Liver (tissue), 9 donors: ENCODE measurements around the gene MRGPRX4. TPM values are rescaled to one million over a fixed set of nuclear protein-coding genes. Genes with fewer than 3 reads are reported as not detected.
"Not testable (repeated sequence)": the region's sequence is repeated elsewhere in the genome, so short reads cannot be mapped to it uniquely, and the experiment has no call there.

Experiments
- DNase-seq: peaks from one replicate; pipeline ENCODE4 v3.0.0-alpha.2; 2017; ENCODE audit warnings: low spot score
- H3K27ac ChIP-seq, 2 donors: one replicate each; pipeline ENCODE4 v1.7.0; 2013; ENCODE audit warnings: inconsistent platforms in 2 of 2, low read length in 2 of 2, control low read depth in 1 of 2, low read depth in 1 of 2, mild to moderate bottlenecking in 1 of 2
- H3K27me3 ChIP-seq, 4 donors: one replicate each; pipeline versions ENCODE4 v1.6.1 to v1.7.0; 2013; ENCODE audit warnings: low read length in 3 of 4, inconsistent platforms in 1 of 4, mild to moderate bottlenecking in 1 of 4, moderate library complexity in 1 of 4; ENCODE audit not compliant: control insufficient read depth in 4 of 4, insufficient read depth in 4 of 4
- H3K36me3 ChIP-seq, 4 donors: one replicate each; pipeline versions ENCODE4 v1.6.1 to v1.7.0; 2013; ENCODE audit warnings: low read length in 3 of 4, mild to moderate bottlenecking in 3 of 4, low read depth in 1 of 4, moderate library complexity in 1 of 4; ENCODE audit not compliant: control insufficient read depth in 4 of 4, insufficient read depth in 3 of 4
- H3K4me1 ChIP-seq, 4 donors: one replicate each; pipeline versions ENCODE4 v1.6.1 to v1.7.0; 2013; ENCODE audit warnings: low read length in 3 of 4, mild to moderate bottlenecking in 3 of 4, moderate library complexity in 1 of 4; ENCODE audit not compliant: control insufficient read depth in 4 of 4, insufficient read depth in 4 of 4
- H3K4me3 ChIP-seq, 3 donors: one replicate each; pipeline versions ENCODE4 v1.6.1 to v1.7.0; 2013; ENCODE audit warnings: low read length in 3 of 3, control low read depth in 1 of 3, low read depth in 1 of 3, mild to moderate bottlenecking in 1 of 3
- H3K9ac ChIP-seq, 2 donors: one replicate each; pipeline ENCODE4 v1.7.0; 2013; ENCODE audit warnings: low read length in 2 of 2, mild to moderate bottlenecking in 2 of 2, moderate library complexity in 2 of 2, control low read depth in 1 of 2, low read depth in 1 of 2
- H3K9me3 ChIP-seq, 4 donors: one replicate each; pipeline versions ENCODE4 v1.6.1 to v1.7.0; 2013; ENCODE audit warnings: low read length in 3 of 4; ENCODE audit not compliant: control insufficient read depth in 4 of 4
- EGR1 ChIP-seq, 2 donors: IDR thresholded peaks; 2 replicates each; pipeline ENCODE4 v1.6.1; 2016 to 2018; ENCODE audit warnings: antibody characterized with exemption in 2 of 2, low read depth in 2 of 2
- GABPA ChIP-seq, 2 donors: IDR thresholded peaks in 1 of 2; conservative IDR thresholded peaks in 1 of 2; 2 replicates each; pipeline ENCODE4 v1.6.1; 2016; ENCODE audit warnings: antibody characterized with exemption in 2 of 2, mild to moderate bottlenecking in 1 of 2, moderate library complexity in 1 of 2
- HNF4A ChIP-seq, 2 donors: conservative IDR thresholded peaks; 2 replicates each; pipeline ENCODE4 v1.6.1; 2016; ENCODE audit warnings: antibody characterized with exemption in 2 of 2, mild to moderate bottlenecking in 2 of 2
- SP1 ChIP-seq: IDR thresholded peaks from 2 replicates; pipeline ENCODE4 v1.6.1; 2018; ENCODE audit warnings: antibody characterized with exemption, mild to moderate bottlenecking
- TAF1 ChIP-seq: conservative IDR thresholded peaks from 2 replicates; pipeline ENCODE4 v1.6.1; 2016; ENCODE audit warnings: antibody characterized with exemption, mild to moderate bottlenecking
- WGBS: extraction: QIAGEN DNeasy Blood & Tissue Kit; methylation state at CpG from one replicate; pipeline ENCODE4 v1.1.7; 2013; 5-methylcytosine and 5-hydroxymethylcytosine counted together
- polyA plus RNA-seq, 2 donors: library from polyadenylated mRNA; stranded (reverse) in 1 of 2; unstranded in 1 of 2; fragments of 200-250 nt in 1 of 2; fragments of >200 nt in 1 of 2; fragmentation: Nextera tagmentation in 1 of 2; extraction: Ambion mirVana in 1 of 2; gene quantifications; one replicate each; pipeline versions ENCODE4 v1.2.1 to v1.2.3, GENCODE V29; 2013 to 2015
- total RNA-seq, 2 donors: library from RNA; depleted of rRNA; stranded (reverse); fragments of >200 nt; gene quantifications; one replicate each; pipeline ENCODE4 v1.2.3, GENCODE V29; 2014
- TF ChIP-seq, protein P1 (sequence below): IDR thresholded peaks from 2 replicates; pipeline ENCODE4 v1.6.1; 2016; ENCODE audit warnings: antibody characterized with exemption
- TF ChIP-seq, protein P2 (sequence below): fragments of 150-350 bp; IDR thresholded peaks from 2 replicates; pipeline ENCODE4 v1.5.1; 2017; ENCODE audit warnings: improper control_type of control experiment, low read depth, low read length; ENCODE audit not compliant: missing input control
- TF ChIP-seq, protein P3 (sequence below): IDR thresholded peaks from 2 replicates; pipeline ENCODE4 v1.6.1; 2016; ENCODE audit warnings: antibody characterized with exemption, mild to moderate bottlenecking
- donor health status: healthy.
- donor health status: healthy.
- donor health status: healthy.
- donor health status: healthy.
- donor health status: healthy.

MRGPRX4 gene
- total and polyA plus RNA-seq, 4 donors: not detected

DNA sequence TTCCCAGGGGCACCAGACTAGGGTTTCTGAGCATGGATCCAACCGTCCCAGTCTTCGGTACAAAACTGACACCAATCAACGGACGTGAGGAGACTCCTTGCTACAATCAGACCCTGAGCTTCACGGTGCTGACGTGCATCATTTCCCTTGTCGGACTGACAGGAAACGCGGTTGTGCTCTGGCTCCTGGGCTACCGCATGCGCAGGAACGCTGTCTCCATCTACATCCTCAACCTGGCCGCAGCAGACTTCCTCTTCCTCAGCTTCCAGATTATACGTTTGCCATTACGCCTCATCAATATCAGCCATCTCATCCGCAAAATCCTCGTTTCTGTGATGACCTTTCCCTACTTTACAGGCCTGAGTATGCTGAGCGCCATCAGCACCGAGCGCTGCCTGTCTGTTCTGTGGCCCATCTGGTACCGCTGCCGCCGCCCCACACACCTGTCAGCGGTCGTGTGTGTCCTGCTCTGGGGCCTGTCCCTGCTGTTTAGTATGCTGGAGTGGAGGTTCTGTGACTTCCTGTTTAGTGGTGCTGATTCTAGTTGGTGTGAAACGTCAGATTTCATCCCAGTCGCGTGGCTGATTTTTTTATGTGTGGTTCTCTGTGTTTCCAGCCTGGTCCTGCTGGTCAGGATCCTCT lies 709 bp downstream of the MRGPRX4 start (continued):
- TF ChIP-seq, protein P1, sequence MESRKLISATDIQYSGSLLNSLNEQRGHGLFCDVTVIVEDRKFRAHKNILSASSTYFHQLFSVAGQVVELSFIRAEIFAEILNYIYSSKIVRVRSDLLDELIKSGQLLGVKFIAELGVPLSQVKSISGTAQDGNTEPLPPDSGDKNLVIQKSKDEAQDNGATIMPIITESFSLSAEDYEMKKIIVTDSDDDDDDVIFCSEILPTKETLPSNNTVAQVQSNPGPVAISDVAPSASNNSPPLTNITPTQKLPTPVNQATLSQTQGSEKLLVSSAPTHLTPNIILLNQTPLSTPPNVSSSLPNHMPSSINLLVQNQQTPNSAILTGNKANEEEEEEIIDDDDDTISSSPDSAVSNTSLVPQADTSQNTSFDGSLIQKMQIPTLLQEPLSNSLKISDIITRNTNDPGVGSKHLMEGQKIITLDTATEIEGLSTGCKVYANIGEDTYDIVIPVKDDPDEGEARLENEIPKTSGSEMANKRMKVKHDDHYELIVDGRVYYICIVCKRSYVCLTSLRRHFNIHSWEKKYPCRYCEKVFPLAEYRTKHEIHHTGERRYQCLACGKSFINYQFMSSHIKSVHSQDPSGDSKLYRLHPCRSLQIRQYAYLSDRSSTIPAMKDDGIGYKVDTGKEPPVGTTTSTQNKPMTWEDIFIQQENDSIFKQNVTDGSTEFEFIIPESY: no peak
- no peak for TF ChIP-seq SP1
- TF ChIP-seq GABPA (IDR thresholded peaks at IDR 0.05 in 1 of 2, conservative IDR thresholded peaks at IDR 0.05 in 1 of 2): no peak
- no peak for TF ChIP-seq HNF4A (conservative IDR thresholded peaks at IDR 0.05)

DNA sequence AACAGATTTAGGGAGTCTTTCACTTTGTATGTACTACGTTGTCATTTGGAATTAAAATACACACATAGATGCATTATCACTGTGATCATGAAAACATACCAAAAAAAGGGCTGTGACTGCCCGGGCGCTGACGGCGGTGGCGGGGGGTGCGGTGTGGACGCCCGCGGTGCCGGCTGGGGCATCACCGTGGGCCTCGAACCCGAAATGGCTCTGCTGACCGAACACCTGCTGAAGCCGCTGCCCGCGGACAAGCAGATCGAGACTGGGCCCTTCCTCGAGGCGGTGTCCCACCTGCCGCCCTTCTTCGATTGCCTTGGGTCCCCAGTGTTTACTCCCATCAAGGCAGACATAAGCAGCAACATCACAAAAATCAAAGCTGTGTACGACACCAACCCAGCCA lies 16.2 kb downstream of the MRGPRX4 start:
- 95% methylated on average over 24 of the region's 24 CpGs for WGBS
- no peak for DNase-seq
- Histone ChIP-seq H3K9me3 (no peaks in the 10 kb centered on the region), H3K36me3 (no peaks in the 10 kb centered on the region), H3K27me3 (peaks cover 0 to 2% (median 0%) of the 10 kb centered on the region in 4 donors), H3K4me1 (no peaks in the 10 kb centered on the region), H3K9ac (no peak overlapping the region), H3K27ac (no peak overlapping the region), H3K4me3 (no peak overlapping the region)
- no peak for TF ChIP-seq EGR1 (IDR thresholded peaks at IDR 0.05; ENCODE audit: low read depth in 2 of 2)
- TF ChIP-seq, protein P2, sequence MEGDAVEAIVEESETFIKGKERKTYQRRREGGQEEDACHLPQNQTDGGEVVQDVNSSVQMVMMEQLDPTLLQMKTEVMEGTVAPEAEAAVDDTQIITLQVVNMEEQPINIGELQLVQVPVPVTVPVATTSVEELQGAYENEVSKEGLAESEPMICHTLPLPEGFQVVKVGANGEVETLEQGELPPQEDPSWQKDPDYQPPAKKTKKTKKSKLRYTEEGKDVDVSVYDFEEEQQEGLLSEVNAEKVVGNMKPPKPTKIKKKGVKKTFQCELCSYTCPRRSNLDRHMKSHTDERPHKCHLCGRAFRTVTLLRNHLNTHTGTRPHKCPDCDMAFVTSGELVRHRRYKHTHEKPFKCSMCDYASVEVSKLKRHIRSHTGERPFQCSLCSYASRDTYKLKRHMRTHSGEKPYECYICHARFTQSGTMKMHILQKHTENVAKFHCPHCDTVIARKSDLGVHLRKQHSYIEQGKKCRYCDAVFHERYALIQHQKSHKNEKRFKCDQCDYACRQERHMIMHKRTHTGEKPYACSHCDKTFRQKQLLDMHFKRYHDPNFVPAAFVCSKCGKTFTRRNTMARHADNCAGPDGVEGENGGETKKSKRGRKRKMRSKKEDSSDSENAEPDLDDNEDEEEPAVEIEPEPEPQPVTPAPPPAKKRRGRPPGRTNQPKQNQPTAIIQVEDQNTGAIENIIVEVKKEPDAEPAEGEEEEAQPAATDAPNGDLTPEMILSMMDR: no peak
- no peak for TF ChIP-seq TAF1
- no peak for TF ChIP-seq SP1
- TF ChIP-seq, protein P3, sequence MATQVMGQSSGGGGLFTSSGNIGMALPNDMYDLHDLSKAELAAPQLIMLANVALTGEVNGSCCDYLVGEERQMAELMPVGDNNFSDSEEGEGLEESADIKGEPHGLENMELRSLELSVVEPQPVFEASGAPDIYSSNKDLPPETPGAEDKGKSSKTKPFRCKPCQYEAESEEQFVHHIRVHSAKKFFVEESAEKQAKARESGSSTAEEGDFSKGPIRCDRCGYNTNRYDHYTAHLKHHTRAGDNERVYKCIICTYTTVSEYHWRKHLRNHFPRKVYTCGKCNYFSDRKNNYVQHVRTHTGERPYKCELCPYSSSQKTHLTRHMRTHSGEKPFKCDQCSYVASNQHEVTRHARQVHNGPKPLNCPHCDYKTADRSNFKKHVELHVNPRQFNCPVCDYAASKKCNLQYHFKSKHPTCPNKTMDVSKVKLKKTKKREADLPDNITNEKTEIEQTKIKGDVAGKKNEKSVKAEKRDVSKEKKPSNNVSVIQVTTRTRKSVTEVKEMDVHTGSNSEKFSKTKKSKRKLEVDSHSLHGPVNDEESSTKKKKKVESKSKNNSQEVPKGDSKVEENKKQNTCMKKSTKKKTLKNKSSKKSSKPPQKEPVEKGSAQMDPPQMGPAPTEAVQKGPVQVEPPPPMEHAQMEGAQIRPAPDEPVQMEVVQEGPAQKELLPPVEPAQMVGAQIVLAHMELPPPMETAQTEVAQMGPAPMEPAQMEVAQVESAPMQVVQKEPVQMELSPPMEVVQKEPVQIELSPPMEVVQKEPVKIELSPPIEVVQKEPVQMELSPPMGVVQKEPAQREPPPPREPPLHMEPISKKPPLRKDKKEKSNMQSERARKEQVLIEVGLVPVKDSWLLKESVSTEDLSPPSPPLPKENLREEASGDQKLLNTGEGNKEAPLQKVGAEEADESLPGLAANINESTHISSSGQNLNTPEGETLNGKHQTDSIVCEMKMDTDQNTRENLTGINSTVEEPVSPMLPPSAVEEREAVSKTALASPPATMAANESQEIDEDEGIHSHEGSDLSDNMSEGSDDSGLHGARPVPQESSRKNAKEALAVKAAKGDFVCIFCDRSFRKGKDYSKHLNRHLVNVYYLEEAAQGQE: no peak

DNA sequence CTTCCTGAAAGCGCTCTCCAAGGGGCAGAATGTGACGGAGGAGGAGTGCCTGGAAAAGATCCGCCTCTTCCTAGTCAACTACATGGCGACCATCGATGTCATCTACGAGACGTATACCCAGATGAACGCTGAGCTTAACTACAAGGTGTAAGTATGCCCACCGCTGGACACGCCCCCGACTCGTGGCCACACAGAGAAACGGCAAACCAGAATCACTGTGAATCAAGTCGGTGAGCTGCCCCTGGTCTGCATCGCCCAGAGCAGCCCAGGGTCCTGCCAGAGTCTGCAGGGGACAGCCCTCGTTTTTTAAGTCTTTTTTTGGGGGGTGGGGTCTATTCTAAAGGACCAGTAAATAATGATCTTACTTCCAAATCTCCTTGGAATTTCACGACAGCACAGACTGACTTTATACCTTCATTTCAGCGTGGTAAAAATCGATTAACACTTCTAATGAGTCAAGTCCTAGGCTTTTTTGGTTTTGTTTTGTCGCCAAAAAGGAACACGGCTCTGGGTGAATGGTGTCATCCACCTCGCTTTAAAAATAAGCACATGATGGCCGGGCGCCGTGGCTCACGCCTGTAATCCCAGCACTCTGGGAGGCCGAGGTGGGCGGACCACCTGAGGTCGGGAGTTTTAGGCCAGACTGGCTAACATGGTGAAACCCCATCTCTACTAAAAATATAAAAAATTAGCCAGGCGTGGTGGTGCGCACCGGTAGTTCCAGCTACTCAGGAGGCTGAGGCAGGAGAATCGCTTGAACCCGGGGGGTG lies 17.0 kb downstream of the MRGPRX4 start:
- H3K4me3 ChIP-seq, H3K9ac ChIP-seq, H3K9me3 ChIP-seq, H3K4me1 ChIP-seq, H3K27ac ChIP-seq, H3K36me3 ChIP-seq, DNase-seq, H3K27me3 ChIP-seq: not testable (repeated sequence)
- WGBS: 90% methylated on average over 34 of the region's 34 CpGs
